Measurements from ENCODE around the gene ADAMTS18. TPM values are rescaled to one million over a fixed set of nuclear protein-coding genes. Genes with fewer than 3 reads are reported as not detected.

Gene ADAMTS18
- total RNA-seq, 6 experiments from 2014 or later = not detected

DNA sequence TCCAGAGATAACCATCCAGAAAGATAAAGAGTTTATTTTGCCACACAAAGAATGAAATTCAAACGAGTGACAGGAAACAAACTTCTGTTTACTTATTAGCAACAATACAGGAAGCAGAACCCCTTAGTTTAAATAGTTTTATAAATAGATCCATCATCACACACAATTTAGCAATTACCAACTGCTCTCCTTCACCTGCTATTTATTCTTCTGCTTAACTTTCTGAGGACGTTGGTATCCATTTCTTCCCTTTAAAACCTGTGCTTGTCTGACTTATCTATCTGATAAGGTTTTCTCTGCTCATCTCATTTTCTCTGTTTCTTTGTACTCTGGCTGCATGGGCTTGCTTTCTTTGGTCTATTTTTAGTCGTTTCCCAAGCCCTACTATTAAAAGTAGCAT is 4.3 kb upstream of the ADAMTS18 start:
- TF ChIP-seq CTCF (IDR thresholded peaks at IDR 0.05) (no peak), POLR2A (IDR thresholded peaks at IDR 0.05) (no peak)
- Histone ChIP-seq H3K9me3 (no peaks in the 10 kb centered on the region), H3K4me1 (no peaks in the 10 kb centered on the region), H3K4me3 (no peak overlapping the region), H3K27me3 (peaks cover 0 to 3% of the 10 kb centered on the region in 2 donors), H3K27ac (no peak overlapping the region), H3K36me3 (no peaks in the 10 kb centered on the region)
- no peak for ATAC-seq
- intact Hi-C loops (cut with DNase I) = no loop called here
- 2% methylated on average over 3 of the region's 3 CpGs for WGBS (ENCODE audit: insufficient coverage, low coverage, low lambda C conversion rate, missing lambda C conversion rate)
- no peak for DNase-seq

DNA sequence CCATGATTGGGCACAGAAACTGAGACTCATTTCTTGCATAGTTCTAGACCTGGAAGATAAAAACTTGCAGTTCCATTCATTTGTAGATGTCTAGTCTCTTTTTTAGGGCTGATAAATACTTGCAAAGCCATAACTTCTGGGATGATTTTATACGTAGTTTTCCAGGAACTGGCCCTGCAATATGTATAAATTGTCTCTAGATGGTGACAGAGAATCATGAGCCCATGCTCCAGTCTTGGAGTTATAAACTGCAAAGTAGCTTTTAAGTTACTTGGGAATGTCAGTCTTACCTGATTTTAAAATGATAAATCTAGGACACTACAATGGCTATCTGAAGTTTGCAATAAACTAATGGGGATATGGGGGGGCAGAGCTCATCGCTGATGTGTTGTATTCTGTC is 3.0 kb upstream of the ADAMTS18 start:
- intact Hi-C loops (cut with DNase I) = no loop called here
- ATAC-seq = no peak
- Histone ChIP-seq H3K4me1 (no peaks in the 10 kb centered on the region), H3K9me3 (no peaks in the 10 kb centered on the region), H3K36me3 (no peaks in the 10 kb centered on the region), H3K4me3 (no peak overlapping the region), H3K27ac (no peak overlapping the region), H3K27me3 (peaks cover 0 to 3% of the 10 kb centered on the region in 2 donors)
- peak in 1 of 4 donors; percentile 6 for TF ChIP-seq CTCF (IDR thresholded peaks at IDR 0.05)
- no peak for TF ChIP-seq POLR2A (IDR thresholded peaks at IDR 0.05)
- WGBS (ENCODE audit: insufficient coverage, low coverage, low lambda C conversion rate, missing lambda C conversion rate) = 22% methylated on average over 2 of the region's 2 CpGs
- DNase-seq = no peak

- WGBS (ENCODE audit: insufficient coverage, low coverage, low lambda C conversion rate, missing lambda C conversion rate) = 9% methylated on average over 18 of the region's 20 CpGs
- ATAC-seq (no peak), DNase-seq (no peak)
- Histone ChIP-seq H3K4me3 (no peak overlapping the region), H3K4me1 (no peaks in the 10 kb centered on the region), H3K27ac (no peak overlapping the region), H3K9me3 (no peaks in the 10 kb centered on the region), H3K36me3 (no peaks in the 10 kb centered on the region), H3K27me3 (peaks cover 0 to 3% of the 10 kb centered on the region in 2 donors)
- TF ChIP-seq POLR2A (IDR thresholded peaks at IDR 0.05) (no peak), CTCF (IDR thresholded peaks at IDR 0.05) (no peak)
- intact Hi-C loops (cut with DNase I) = no loop called here
Measured at GRCh38 chr16:77435272-77435820, 512 bp upstream of the ADAMTS18 start.

DNA sequence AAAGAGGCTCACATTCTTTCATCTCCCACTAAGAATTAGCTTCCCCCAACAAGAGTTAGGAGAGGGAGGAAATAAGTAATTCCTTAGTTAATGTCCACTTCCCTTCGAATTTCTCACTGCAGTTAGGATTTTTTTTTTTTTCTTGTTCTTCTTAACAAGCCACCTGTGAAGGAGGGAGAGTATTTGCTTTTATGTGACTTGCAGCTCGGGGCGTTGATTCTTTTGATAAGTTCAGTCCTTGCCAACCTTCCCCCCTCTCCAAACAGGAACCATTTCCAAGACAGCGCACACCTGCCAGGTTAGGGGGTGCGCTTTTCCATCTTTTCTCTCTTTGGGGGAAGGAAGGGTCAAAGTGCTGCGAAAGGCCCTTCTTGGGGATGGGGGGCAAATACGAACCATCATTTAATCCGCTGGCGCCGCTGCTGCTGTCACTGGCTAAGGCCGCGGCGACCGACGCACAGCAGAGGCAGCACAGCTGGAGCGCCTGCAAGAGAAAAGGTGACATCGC is 758 bp downstream of the ADAMTS18 start:
- WGBS (ENCODE audit: insufficient coverage, low coverage, low lambda C conversion rate, missing lambda C conversion rate) = 1% methylated on average over 6 of the region's 17 CpGs
- H3K27ac ChIP-seq = no peak overlapping the region
- H3K4me3 ChIP-seq = no peak overlapping the region
- H3K9me3 ChIP-seq = no peaks in the 10 kb centered on the region
- ATAC-seq = no peak
- H3K27me3 ChIP-seq = peaks cover 0 to 3% of the 10 kb centered on the region in 2 donors
- intact Hi-C loops (cut with DNase I) = no loop called here
- TF ChIP-seq CTCF (IDR thresholded peaks at IDR 0.05) (no peak), POLR2A (IDR thresholded peaks at IDR 0.05) (no peak)
- H3K4me1 ChIP-seq = no peaks in the 10 kb centered on the region
- no peak for DNase-seq
- no peaks in the 10 kb centered on the region for H3K36me3 ChIP-seq
